ENCODE measurements around the gene VILL.

DNA sequence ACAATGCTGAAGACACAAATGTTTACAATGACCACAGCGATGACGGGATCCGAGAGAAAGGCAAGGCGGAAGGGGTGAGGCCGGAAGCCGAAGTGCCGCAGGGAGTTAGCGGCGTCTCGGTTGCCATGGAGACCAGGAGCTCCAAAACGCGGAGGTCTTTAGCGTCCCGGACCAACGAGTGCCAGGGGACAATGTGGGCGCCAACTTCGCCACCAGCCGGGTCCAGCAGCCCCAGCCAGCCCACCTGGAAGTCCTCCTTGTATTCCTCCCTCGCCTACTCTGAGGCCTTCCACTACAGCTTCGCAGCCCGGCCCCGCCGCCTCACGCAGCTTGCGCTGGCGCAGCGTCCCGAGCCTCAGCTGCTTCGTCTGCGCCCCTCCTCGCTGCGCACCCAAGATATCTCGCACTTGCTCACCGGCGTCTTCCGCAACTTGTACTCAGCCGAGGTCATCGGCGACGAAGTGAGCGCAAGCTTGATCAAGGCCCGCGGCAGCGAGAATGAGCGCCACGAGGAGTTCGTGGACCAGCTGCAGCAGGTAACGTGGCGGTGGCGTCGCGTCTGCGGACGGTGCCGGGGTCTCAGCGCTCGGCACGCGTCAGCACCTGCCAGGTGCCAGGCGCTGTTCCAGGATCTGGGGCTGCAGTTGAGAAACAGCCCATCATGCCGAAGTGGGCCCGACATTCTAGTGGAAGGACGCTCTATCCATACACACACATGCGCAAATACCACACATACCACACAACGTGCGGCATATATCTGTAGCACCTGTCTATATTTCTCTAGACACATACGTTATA is 48.7 kb downstream of the VILL start, which contains the start of gene DLEC1:
- no peak for TF ChIP-seq POLR2A (IDR thresholded peaks at IDR 0.05)
- TF ChIP-seq, protein P1, sequence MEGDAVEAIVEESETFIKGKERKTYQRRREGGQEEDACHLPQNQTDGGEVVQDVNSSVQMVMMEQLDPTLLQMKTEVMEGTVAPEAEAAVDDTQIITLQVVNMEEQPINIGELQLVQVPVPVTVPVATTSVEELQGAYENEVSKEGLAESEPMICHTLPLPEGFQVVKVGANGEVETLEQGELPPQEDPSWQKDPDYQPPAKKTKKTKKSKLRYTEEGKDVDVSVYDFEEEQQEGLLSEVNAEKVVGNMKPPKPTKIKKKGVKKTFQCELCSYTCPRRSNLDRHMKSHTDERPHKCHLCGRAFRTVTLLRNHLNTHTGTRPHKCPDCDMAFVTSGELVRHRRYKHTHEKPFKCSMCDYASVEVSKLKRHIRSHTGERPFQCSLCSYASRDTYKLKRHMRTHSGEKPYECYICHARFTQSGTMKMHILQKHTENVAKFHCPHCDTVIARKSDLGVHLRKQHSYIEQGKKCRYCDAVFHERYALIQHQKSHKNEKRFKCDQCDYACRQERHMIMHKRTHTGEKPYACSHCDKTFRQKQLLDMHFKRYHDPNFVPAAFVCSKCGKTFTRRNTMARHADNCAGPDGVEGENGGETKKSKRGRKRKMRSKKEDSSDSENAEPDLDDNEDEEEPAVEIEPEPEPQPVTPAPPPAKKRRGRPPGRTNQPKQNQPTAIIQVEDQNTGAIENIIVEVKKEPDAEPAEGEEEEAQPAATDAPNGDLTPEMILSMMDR (IDR thresholded peaks at IDR 0.05 in 4 of 5, conservative IDR thresholded peaks at IDR 0.05 in 1 of 5): no peak

Data from gastrocnemius medialis (tissue), 4 donors.